ENCODE data around the gene ATG16L1.

DNA sequence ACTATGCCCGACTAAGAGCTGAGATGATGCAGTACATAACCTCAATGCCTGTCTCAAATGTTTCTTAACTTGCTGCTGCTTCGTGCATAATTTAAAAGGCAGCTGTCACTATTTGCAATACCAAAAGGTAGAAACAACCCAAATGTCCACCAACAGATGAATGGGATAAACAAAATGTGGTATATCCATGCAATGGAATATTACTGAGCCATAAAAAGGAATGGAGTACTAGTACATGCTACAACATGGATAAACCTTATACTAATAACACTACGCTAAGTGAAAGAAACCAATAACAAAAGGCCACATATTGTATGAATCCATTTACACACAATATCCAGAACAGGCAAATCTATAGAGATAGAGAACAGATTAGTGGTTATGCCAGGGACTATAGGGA, 89.8 kb downstream of the ATG16L1 start:
- TF ChIP-seq, protein P1, sequence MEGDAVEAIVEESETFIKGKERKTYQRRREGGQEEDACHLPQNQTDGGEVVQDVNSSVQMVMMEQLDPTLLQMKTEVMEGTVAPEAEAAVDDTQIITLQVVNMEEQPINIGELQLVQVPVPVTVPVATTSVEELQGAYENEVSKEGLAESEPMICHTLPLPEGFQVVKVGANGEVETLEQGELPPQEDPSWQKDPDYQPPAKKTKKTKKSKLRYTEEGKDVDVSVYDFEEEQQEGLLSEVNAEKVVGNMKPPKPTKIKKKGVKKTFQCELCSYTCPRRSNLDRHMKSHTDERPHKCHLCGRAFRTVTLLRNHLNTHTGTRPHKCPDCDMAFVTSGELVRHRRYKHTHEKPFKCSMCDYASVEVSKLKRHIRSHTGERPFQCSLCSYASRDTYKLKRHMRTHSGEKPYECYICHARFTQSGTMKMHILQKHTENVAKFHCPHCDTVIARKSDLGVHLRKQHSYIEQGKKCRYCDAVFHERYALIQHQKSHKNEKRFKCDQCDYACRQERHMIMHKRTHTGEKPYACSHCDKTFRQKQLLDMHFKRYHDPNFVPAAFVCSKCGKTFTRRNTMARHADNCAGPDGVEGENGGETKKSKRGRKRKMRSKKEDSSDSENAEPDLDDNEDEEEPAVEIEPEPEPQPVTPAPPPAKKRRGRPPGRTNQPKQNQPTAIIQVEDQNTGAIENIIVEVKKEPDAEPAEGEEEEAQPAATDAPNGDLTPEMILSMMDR (IDR thresholded peaks at IDR 0.05; ENCODE audit: low read length): no peak
- TF ChIP-seq EZH2 (optimal IDR thresholded peaks at IDR 0.05; ENCODE audit: low read depth, low read length): no peak
- TF ChIP-seq EZH2phosphoT487 (IDR thresholded peaks at IDR 0.05; ENCODE audit: low read length): no peak

Measured in MM.1S (cell line).